H9 (cell line): ENCODE results near the gene GRM1. TPM values are rescaled to one million over a fixed set of nuclear protein-coding genes. Genes with fewer than 3 reads are reported as not detected.

Experiments
- DNase-seq: peaks from one replicate; pipeline ENCODE4 v3.0.0-alpha.2; 2017
- H2AFZ ChIP-seq: one replicate; pipeline ENCODE4 v1.6.1; 2013; ENCODE audit warnings: mild to moderate bottlenecking, low read length, control low read depth, moderate library complexity
- H2AK5ac ChIP-seq: 2 replicates; pipeline ENCODE4 v1.6.1; 2013; ENCODE audit warnings: low read length, control low read depth, mixed read lengths; ENCODE audit not compliant: insufficient read length
- H2BK120ac ChIP-seq: one replicate; pipeline ENCODE4 v1.6.1; 2013; ENCODE audit warnings: low read depth, mild to moderate bottlenecking, low read length, control low read depth, inconsistent platforms; ENCODE audit not compliant: poor library complexity, severe bottlenecking
- H2BK12ac ChIP-seq: 2 replicates; pipeline ENCODE4 v1.6.1; 2013; ENCODE audit warnings: low read length, control low read depth, mixed read lengths, low read depth; ENCODE audit not compliant: insufficient read length
- H2BK15ac ChIP-seq: 2 replicates; pipeline ENCODE4 v1.6.1; 2013; ENCODE audit warnings: low read depth, low read length, control low read depth
- H2BK20ac ChIP-seq: one replicate; pipeline ENCODE4 v1.6.1; 2013; ENCODE audit warnings: low read depth, mild to moderate bottlenecking, low read length, control low read depth, inconsistent platforms; ENCODE audit not compliant: poor library complexity, severe bottlenecking
- H2BK5ac ChIP-seq: 2 replicates; pipeline ENCODE4 v1.6.1; 2013; ENCODE audit warnings: low read length, control low read depth, mixed read lengths; ENCODE audit not compliant: insufficient read length
- H3K14ac ChIP-seq: 2 replicates; pipeline ENCODE4 v1.6.1; 2013; ENCODE audit warnings: low read length, control low read depth; ENCODE audit not compliant: insufficient read depth
- H3K18ac ChIP-seq: 2 replicates; pipeline ENCODE4 v1.6.1; 2013; ENCODE audit warnings: low read depth, mild to moderate bottlenecking, mixed read lengths, low read length, control low read depth; ENCODE audit not compliant: insufficient read length
- H3K23ac ChIP-seq: 2 replicates; pipeline ENCODE4 v1.6.1; 2013; ENCODE audit warnings: low read length, control low read depth, mixed read lengths, low read depth; ENCODE audit not compliant: insufficient read length
- H3K23me2 ChIP-seq: 2 replicates; pipeline ENCODE4 v1.6.1; 2013; ENCODE audit warnings: low read depth, mild to moderate bottlenecking, mixed read lengths, low read length, control low read depth; ENCODE audit not compliant: insufficient read length, poor library complexity, severe bottlenecking
- H3K27ac ChIP-seq: 2 replicates; pipeline ENCODE4 v1.5.1; 2013; ENCODE audit warnings: low read length, control low read depth, mixed read lengths, low read depth; ENCODE audit not compliant: insufficient read length
- H3K27me3 ChIP-seq: 2 replicates; pipeline ENCODE4 v1.6.1; 2013; ENCODE audit warnings: low read length, control low read depth, inconsistent platforms; ENCODE audit not compliant: insufficient read depth
- H3K4ac ChIP-seq: 2 replicates; pipeline ENCODE4 v1.6.1; 2013; ENCODE audit warnings: low read depth, mild to moderate bottlenecking, control low read depth, inconsistent platforms, low read length, moderate library complexity
- H3K4me1 ChIP-seq: 2 replicates; pipeline ENCODE4 v1.6.1; 2013; ENCODE audit warnings: low read length, control low read depth, inconsistent platforms; ENCODE audit not compliant: insufficient read depth
- H3K4me2 ChIP-seq: 2 replicates; pipeline ENCODE4 v1.6.1; 2013; ENCODE audit warnings: low read length, control low read depth, mixed read lengths; ENCODE audit not compliant: insufficient read length, insufficient read depth
- H3K56ac ChIP-seq: 2 replicates; pipeline ENCODE4 v1.6.1; 2013; ENCODE audit warnings: low read depth, mild to moderate bottlenecking, mixed read lengths, low read length, control low read depth; ENCODE audit not compliant: insufficient read length
- H3K79me1 ChIP-seq: 2 replicates; pipeline ENCODE4 v1.6.1; 2013; ENCODE audit warnings: low read depth, mild to moderate bottlenecking, moderate library complexity, low read length, control low read depth, inconsistent platforms; ENCODE audit not compliant: insufficient read depth, poor library complexity, severe bottlenecking
- H3K79me2 ChIP-seq: 2 replicates; pipeline ENCODE4 v1.6.1; 2013; ENCODE audit warnings: low read length, control low read depth, inconsistent platforms; ENCODE audit not compliant: insufficient read depth
- H3K9ac ChIP-seq: 2 replicates; pipeline ENCODE4 v1.6.1; 2013; ENCODE audit warnings: low read length, control low read depth, mixed read lengths; ENCODE audit not compliant: insufficient read length; ENCODE audit errors: extremely low read depth
- H3K9me3 ChIP-seq: one replicate; pipeline ENCODE4 v1.6.1; 2013; ENCODE audit warnings: low read depth, low read length, inconsistent platforms; ENCODE audit not compliant: control insufficient read depth
- H3T11ph ChIP-seq: one replicate; pipeline ENCODE4 v1.6.1; 2013; ENCODE audit warnings: mild to moderate bottlenecking, low read length, control low read depth, inconsistent platforms
- H4K20me1 ChIP-seq: one replicate; pipeline ENCODE4 v1.6.1; 2013; ENCODE audit not compliant: control insufficient read depth, insufficient read length, insufficient read depth
- H4K5ac ChIP-seq: 2 replicates; pipeline ENCODE4 v1.6.1; 2013; ENCODE audit warnings: low read depth, mild to moderate bottlenecking, mixed read lengths, low read length, control low read depth; ENCODE audit not compliant: insufficient read length
- H4K8ac ChIP-seq: replicated peaks from 2 replicates; pipeline ENCODE4 v1.6.1; 2013; ENCODE audit warnings: low read length, control low read depth, mixed read lengths, low read depth; ENCODE audit not compliant: insufficient read length
- H4K91ac ChIP-seq: 2 replicates; pipeline ENCODE4 v1.6.1; 2013; ENCODE audit warnings: low read depth, mild to moderate bottlenecking, moderate library complexity, mixed read lengths, low read length, control low read depth; ENCODE audit not compliant: insufficient read length
- H3K27ac Mint-ChIP-seq, 3 experiments: 2 replicates in 2 of 3; 3 replicates in 1 of 3; pipeline ENCODE4 v1.8.0; 2020 to 2021; ENCODE audit warnings: mixed read lengths in 3 of 3, mild to moderate bottlenecking in 1 of 3, moderate library complexity in 1 of 3
- H3K27me3 Mint-ChIP-seq: 2 replicates; pipeline ENCODE4 v1.8.0; 2021; ENCODE audit warnings: low read depth, mild to moderate bottlenecking, moderate library complexity, mixed read lengths
- H3K36me3 Mint-ChIP-seq, 3 experiments: 2 replicates in 2 of 3; 3 replicates in 1 of 3; pipeline ENCODE4 v1.8.0; 2020 to 2021; ENCODE audit warnings: low read depth in 3 of 3, mixed read lengths in 3 of 3; ENCODE audit not compliant: insufficient read depth in 1 of 3
- H3K4me1 Mint-ChIP-seq, 2 experiments: 2 replicates each; pipeline ENCODE4 v1.8.0; 2020; ENCODE audit warnings: mixed read lengths in 2 of 2
- H3K4me3 Mint-ChIP-seq, 2 experiments: 2 replicates in 1 of 2; 3 replicates in 1 of 2; pipeline ENCODE4 v1.8.0; 2020 to 2021; ENCODE audit warnings: mild to moderate bottlenecking in 2 of 2, mixed read lengths in 2 of 2, moderate library complexity in 1 of 2
- H3K9me3 Mint-ChIP-seq, 2 experiments: 2 replicates in 1 of 2; 3 replicates in 1 of 2; pipeline ENCODE4 v1.8.0; 2020; ENCODE audit warnings: mild to moderate bottlenecking in 2 of 2, mixed read lengths in 2 of 2, moderate library complexity in 1 of 2
- CTCF ChIP-seq: fragments of 200-600 bp; sonication (generic); conservative IDR thresholded peaks from 3 replicates; pipeline ENCODE4 v1.8.0; 2021; ENCODE audit warnings: antibody characterized with exemption, mild to moderate bottlenecking
- total RNA-seq: library from RNA; stranded (reverse); gene quantifications from 2 replicates; pipeline ENCODE4 v1.2.1, GENCODE V29; 2021

GRM1 gene
- total RNA-seq, 1 experiment from 2014 or later, result 0.39 TPM

- Histone ChIP-seq H3K27me3 (no peaks in the 10 kb centered on the region), H4K5ac (no peak overlapping the region), H3K18ac (no peak overlapping the region), H4K8ac (no peak overlapping the region), H2AFZ (no peak overlapping the region), H3K4me2 (no peak overlapping the region), H2BK20ac (no peak overlapping the region), H2BK120ac (no peak overlapping the region), H3K9ac (no peak overlapping the region), H3K4me1 (peaks cover 3% of the 10 kb centered on the region; the same call in 1 of the 2 replicates), H2BK12ac (no peak overlapping the region), H4K91ac (no peak overlapping the region), H3K4ac (no peak overlapping the region), H2BK15ac (no peak overlapping the region), H4K20me1 (no peaks in the 10 kb centered on the region), H2AK5ac (no peak overlapping the region), H3K79me2 (no peaks in the 10 kb centered on the region), H3K9me3 (no peaks in the 10 kb centered on the region), H2BK5ac (no peak overlapping the region), H3K27ac (no peak overlapping the region), H3K79me1 (no peaks in the 10 kb centered on the region), H3K14ac (no peak overlapping the region), H3K23ac (no peak overlapping the region), H3K56ac (no peak overlapping the region), H3T11ph (no peak overlapping the region), H3K23me2 (no peaks in the 10 kb centered on the region)
- Mint-ChIP-seq H3K27ac (no peak overlapping the region), H3K36me3 (no peaks in the 10 kb centered on the region; a peak in 1 of 7 replicates), H3K4me3 (no peak overlapping the region), H3K4me1 (peaks cover 24 to 25% of the 10 kb centered on the region in 2 experiments), H3K9me3 (no peaks in the 10 kb centered on the region; a peak in 2 of 5 replicates), H3K27me3 (no peaks in the 10 kb centered on the region)
- no peak for TF ChIP-seq CTCF
- DNase-seq, result no peak
Observed at GRCh38 chr6:146359131-146359530, 330.3 kb downstream of the GRM1 start.
